T1000 (cell line): ENCODE data around the gene TMEM270.
"Not testable (repeated sequence)": the region's sequence is repeated elsewhere in the genome, so short reads cannot be mapped to it uniquely, and the experiment has no call there.

Source experiments
- DNase-seq: peaks from one replicate; lab custom pipeline; 2025; ENCODE audit warnings: mixed read lengths; lab: John Stamatoyannopoulos, UW

Gene TMEM270

DNA sequence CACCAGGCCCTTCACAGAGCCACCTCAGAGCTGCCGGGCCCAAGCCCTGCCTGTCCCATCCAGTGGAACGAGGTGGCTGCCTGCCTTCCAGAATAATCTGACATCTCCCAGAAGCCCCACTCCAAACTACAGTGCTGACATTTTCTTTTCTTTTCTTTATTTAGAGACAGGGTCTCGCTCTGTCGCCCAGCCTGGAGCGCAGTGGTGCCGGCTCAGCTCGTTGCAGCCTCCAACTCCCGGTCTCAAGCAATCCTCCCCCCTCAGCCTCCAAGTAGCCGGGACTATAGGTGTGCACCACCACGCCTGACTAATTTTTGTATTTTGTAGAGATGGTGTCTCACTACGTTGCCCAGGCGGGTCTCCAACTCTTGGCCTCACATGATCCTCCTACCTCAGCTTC, 346 bp downstream of the TMEM270 start:
- no peak for DNase-seq

DNA sequence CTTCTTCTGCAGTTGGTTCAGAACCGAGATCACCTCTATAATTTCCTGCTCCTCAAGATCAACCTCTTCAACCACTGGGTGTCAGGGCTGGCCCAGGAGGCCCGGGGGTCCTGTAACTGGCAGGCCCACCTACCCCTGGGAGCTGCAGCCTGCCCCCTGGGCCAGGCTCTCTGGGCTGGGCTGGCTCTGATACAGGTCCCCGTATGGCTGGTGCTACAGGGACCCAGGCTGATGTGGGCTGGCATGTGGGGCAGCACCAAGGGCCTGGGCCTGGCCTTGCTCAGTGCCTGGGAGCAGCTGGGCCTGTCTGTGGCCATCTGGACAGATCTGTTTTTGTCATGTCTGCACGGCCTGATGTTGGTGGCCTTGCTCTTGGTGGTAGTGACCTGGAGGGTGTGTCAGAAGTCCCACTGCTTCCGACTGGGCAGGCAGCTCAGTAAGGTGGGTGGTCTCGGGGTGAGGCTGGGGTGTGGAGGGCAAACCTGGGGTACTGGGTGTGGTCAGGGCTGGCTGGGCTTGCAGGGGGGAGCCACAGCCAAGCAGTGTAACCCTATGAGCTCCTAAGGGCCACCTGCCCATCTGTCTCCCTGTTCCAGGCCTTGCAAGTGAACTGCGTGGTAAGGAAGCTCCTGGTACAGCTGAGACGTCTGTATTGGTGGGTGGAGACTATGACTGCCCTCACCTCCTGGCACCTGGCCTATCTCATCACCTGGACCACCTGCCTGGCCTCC, 4.2 kb downstream of the TMEM270 start:
- no peak for DNase-seq

DNA sequence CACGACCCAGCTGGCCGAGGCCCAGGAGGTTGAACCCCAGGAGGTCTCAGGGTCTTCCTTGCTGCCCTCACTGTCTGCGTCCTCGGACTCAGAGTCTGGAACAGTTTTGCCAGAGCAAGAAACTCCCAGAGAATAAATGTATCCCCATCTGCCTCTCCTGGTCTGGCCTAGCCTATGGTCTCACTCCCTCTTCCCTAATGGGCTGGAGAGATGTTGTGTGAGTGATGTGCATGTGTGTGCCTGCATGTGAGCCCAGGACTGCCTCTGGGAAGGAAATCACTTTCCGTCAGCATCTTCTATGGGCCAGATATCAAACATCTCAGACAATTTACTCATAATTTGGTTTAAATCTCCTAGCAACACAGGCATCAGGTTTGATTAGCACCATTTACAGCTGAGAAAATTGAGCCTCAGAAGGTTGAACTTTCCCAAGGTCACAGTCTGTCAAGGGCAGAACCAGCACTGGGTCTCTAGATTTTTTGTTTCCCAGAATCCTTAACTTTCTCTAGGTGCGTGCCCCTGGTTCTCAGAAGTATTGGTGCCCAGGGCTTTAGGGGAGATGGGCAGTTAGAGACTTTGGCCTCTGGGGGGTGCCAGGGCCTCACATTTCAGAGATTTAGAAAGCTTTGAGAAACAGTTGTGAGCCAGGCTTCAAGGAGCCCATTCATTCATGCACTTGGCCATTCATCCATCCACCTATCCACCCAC, 4.9 kb downstream of the TMEM270 start:
- DNase-seq: no peak

DNA sequence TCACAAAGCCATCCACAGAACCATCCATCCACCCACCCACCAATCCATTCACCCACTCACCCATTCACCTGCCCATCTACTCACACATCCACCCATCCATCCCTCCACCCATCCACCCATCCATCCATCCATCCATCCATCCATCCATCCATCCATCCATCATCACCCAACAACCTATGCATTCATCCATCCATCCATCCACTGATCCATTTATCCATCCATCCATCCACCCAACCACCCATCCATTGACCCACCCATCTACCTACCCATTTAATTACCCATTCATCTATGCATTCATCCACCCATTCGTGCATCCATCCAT, 5.4 kb downstream of the TMEM270 start:
- no peak for DNase-seq

DNA sequence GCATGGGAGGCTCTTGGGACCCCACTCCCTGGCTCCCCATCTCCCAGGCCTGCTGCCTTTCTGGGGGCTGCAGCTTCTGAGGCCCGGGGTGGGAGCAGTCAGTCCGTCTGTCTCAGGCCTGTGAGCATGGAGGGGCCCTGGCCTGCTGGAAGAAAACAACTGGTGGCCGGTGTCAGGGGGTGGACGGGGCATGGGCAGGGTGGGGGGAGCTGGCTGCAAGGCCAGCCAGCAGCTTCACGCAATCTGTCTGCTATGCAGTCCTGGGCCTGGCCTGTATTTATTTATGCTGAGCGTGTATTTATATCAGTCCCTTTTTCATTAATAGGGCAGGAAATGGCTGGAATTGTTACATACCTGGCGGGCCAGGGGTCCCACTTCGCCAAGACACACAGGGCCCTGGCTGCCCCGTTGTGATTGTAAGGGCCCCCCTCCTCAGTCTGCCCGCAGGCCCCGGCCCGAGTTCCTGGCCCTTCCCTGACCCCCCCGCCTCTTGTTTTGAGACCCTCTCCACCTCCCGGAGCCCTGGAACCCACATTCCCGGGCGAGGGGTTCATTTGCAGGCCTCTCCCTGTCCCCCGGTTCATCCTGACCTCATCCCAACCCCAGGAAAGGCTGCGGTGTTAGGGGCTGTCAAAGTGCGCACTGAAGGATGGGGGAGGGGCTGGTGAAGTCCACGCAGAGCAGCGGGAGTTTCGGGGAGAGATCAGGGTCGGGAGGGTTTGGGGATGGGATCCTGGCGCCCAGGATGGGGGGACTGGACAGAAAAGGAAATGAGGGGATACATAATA, 8.2 kb downstream of the TMEM270 start:
- DNase-seq: no peak

DNA sequence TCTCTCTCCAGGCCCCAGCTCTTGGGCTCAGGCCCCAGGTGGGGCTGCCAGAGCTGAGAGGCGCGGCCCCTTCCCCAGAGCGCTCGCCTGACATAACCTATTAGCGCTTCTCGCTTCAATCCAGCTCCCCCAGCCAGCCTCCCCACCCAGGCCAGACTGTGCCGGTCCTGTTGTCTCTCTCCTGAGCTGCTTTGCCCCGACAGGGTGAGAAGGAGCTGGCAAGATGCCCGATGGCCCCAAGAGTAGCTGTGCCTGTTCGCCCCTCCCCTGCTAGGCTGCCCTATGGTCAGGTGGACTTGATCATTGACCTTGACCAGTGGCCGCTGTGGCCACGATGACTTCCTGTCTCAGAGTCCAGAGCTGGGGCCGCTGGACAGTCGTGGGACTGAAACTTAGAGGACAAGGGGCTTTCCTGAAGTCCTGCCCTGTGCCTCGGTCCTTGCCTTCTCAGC, 9.1 kb downstream of the TMEM270 start:
- DNase-seq: no peak

DNA sequence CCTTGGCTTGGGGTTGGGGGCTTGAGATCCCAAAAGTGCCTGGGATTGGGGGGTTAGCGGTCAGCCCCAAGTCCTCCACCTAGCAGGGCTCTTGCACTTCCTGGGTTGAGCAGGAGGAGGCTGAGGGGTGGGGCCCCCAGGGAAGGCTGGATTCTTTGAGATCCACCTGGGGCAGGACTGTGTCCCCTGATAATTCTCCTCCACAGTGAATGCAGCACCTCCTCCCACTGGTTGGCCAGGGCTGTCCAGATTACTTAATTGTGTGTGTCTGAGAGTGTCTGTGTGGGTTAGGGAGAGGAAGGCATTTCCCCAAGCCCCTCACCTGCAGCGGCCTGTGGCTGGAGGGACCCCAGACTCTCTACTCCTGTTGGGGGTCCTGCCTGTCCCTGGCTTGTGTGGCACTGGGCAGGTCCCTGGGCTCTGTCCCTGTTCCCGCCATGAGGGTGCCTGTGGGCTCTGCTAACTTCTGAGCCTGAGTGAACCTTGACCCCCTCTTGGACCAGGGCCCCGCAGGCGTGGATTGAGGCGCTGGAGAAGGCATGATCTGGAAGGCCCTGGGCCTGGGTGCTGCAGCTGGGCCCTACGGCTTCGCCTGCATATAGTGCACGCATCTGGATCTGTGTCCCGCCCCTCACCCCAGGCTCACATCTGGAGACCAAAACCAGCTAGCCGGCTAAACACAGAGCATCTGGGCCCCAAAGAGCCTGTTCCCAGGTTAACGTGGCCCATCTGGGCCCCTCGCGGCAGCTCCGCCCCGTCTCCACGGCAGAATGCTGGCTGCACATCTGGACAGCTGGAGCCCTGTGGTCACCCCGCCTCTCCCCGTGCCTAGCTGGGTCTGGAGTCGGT, 10.4 kb downstream of the TMEM270 start:
- no peak for DNase-seq

DNA sequence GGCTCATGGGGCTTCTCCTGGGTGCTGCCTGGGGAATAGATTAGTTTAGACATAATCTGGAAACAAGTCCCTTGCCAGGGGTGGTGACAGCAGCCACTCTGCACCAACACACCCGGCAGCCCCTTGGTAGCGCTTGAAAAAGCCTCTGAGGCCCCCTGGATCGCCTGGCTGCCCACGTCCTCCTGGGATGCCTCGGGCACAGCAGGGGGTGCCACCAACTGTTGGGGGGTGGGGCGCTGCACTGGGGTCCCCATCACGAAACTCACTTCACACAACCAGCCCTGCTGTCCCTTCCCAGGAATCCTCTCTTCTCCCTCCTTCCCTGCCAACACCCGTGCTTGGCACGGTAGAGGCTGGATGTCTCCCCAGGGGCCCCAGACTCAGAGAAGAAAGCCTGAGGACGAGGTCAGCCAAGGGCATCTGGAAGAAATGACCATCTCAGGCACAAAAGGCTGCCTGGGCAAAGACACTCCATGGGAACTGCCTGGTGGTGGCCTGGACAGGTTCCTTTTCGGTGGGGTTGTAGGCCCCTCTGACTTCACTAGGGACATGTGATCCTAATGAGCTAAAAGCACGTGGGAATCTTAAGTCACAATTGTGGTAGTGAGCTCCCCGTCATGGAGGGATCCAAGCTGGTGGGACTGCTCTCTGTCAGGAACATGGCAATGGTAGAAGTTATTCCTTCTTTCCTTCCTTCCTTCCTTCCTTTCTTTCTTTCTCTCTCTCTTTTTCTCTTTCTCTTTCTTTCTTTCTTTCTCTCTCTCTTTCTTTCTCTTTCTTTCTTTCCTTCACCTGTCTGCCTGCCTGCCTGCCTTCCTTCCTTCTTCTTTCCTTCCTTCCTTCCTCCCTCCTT, 11.3 kb downstream of the TMEM270 start:
- no peak for DNase-seq

DNA sequence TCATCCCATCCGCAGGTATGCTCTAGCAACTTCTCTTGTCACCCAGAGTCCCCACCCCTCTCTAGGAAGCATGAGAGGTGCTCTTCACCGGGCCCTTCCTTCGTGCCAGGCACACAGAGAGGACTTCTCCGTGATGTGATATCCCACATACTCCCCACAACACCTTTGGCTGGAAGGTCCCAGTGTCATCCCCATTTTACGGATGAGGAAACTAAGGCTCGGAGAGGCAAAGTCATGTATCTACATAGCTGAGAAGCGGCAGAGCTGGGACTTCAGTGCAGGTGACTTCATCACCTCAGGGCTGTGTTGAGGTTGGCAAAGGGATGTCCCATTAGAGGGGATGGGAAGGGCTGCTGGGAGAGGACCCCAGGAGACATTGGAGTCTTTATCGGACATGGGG, 15.4 kb downstream of the TMEM270 start:
- no peak for DNase-seq

DNA sequence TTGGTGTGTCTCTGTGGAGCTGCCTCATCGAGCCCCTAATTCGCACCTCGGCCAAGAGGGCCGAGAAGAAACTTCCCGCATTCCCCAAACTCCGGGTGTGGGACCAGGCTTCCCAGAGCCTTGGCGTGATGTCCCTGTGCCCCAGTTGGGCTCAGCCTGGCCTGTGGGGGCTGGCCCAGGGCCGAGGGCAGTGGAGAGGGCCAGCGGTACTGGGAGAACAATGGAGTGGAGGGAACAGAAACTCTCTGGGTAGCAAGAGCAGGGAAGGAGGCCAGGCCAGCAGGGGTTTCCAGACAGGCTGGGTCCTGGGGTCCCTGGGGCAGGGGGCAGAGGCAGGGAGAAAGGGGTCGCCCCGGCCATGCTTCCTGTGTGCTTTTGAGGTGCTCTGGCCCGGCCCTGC, 16.0 kb downstream of the TMEM270 start:
- no peak for DNase-seq

DNA sequence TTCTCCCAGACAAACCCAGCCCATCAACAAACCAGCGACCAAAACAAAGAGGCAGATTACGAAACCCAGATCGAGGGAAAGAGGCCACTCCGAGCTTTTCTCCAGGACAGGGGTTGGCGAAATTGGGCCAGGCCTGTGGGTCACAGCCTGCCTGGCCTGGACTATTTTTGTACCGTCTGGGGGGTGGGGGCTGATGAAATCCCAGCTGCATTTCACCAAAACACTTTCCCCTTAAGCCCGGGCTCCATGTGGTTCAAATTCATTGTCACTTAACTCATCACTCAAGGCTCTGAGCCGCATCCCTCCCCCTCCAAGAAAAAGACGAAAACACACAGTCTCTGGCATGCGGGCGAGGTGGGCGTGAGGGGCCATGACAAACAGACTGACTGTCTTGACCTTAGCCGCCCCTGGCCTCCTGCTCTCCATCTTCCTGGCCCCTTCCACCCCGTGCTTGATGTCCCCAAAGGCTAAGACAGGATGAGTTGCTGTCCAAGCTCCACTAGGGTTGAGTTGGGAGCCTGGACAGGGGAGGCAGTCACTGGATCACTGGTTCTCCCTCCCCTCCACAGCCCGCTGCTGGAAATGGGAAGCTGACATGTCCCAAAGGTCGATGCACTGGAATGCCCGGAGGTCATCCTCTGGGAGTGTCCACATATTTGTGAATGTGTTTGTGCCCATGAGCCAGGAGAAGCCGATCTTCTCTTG, 19.2 kb downstream of the TMEM270 start:
- DNase-seq: no peak

DNA sequence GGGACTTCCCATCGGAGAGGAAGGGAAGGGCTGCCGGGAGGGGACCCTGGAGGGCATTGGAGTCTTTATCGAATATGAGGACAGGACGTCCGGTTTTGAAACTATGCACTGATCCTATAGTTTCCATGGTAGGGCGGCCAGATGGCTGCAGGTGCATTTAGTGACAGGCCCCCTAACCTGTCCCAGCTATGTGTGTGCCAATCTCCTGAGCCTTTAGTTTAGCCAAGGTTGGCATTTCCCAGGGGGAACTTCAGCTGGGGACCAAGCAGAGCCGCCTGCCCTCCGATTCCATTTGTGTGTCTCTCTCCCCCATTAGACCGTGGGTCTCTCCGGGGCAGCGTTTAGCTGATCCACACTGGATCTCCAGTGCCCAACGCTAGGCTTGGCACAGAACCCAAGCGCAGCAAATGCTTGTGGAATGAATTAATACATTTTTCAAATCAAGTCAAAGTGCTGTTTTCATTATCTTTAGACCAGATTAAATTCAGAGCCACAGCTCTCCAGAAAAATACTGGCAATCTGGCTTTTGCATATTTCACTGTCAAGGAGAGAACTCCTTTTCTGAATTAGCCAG, 19.9 kb downstream of the TMEM270 start:
- no peak for DNase-seq

DNA sequence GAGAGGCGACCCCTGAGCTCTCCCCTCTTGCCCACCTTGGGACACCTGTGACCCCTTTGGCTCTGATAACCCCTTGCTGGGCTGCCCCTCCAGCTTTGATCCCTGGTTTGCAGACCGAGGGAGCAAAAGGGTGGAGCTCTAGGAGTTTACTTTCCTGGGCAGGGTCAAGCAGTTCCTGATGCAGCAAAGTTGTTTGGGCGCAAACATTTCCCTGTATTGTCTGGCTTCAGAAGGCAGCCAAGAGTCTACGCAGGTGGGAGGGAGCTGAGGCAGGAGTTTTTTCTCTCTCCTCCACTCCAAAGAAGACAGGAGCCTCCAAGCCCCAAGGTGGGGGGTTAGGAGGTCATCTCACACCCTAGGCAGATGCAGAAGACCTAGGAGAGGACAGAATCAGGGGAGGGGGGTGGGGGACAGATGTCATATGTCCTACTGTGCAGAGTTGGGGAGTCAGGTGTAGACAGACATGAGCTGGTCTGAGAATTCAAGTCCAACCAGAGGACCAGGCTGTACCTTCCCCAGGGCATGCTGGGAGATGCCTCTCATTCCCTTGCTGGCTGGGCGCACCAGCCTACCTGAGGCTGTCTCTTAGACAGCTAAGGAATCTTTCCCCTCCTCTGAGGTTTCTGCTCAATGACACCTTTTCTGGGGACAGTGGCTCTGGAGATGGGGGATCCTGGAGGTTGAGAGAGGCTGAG, 20.5 kb downstream of the TMEM270 start:
- DNase-seq: no peak

DNA sequence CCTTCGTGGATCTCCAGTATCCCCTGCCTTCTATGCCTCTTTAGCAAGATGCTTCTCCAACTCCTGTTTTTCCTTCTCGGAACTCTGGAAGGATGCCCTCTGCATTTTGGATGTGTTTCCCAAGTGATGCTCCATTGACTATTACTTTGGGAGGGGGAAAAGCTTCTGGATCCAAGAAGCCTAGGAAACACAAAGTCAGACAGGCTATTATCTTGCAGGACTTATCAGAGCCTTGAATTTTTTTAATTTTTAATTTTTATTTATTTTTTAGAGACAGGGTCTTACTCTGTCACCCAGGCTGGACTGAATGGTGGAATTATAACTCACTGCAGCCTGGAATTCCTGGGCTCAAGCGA, 21.1 kb downstream of the TMEM270 start:
- no peak for DNase-seq

DNA sequence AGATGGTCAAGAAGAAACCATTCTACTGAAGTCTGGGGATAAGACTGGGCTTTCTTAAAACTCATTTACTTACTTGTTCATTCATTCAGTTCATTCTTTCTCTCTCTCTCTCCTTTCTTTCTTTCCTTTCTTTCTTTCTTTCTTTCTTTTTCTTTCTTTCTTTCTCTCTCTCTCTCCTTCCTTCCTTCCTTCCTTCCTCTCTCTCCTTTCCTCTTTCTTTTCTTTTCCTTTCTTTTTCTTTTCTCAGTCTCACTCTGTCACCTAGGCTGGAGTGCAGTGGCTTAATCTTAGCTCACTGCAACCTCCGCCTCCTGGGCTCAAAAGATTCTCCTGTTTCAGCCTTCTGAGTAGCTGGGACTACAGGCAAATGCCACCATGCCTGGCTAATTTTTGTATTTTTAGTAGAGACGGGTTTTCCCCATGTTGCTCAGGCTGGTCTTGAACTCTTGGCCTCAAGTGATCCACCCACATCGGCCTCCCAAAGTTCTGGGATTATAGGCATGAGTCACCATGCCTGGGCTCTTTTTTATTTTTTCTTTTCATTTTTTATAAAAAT, 24.0 kb downstream of the TMEM270 start:
- not testable (repeated sequence) for DNase-seq

DNA sequence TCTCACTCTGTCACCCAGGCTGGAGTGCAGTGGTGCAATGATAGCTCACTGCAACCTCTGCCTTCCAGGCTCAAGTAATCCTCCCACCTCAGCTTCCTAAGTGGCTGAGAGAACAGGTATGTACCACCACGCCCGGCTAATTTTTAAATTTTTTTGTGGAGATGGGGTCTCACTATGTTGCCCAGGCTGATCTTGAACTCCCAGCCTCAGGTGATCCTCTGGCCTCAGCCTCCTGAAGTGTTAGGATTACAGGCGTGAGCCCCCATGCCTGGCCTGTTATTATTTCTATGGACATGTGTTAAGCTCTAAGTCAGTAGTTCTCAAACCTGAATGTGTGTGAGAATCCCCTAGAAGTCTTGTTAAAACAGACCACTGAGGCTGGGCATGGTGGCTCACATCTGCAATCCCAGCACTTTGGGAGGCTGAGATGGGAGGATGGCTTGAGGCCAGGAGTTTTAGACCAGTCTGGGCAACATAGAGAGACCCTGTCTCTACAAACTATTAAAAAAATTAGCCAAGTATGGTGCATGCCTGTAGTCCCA, 24.5 kb downstream of the TMEM270 start:
- no peak for DNase-seq

DNA sequence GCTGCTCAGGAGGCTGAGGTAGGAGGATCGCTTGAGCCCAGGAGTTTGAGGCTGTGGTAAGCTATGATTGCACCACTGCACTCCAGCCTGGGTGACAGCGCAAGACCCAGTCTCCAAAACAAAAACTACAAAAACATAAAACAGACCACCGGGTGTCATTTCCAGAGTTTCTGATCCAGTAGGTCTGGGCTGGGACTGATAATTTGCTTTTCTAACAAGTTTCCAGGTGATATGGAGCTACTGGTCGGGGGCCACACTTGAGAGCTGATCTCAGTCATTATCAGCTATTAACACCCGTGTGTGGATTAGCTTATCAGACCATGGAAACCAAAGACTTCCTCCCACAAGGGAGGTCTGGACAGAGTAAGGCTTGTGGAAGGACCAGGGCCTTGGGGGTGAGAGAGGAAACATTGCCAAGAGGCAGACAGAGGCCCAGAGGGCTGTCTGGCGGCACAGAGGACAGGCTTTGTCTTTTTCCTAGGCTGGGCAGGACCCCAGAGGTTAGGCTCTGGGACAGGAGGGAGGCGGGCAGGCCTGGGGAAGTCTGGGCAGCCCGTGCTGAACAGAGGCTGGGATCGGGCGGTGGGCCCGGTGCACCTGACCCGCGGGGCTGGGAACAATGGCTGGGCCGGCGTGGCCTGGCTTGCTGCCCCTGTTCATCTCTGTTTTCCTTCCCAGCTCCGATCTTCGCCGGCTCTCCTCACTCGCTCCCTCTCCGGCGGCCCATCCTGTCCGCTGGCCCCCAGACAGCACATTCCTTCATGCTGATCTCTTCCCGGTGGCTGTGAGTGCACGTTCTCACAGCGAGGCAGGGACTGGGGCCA, 25.2 kb downstream of the TMEM270 start:
- DNase-seq: no peak

DNA sequence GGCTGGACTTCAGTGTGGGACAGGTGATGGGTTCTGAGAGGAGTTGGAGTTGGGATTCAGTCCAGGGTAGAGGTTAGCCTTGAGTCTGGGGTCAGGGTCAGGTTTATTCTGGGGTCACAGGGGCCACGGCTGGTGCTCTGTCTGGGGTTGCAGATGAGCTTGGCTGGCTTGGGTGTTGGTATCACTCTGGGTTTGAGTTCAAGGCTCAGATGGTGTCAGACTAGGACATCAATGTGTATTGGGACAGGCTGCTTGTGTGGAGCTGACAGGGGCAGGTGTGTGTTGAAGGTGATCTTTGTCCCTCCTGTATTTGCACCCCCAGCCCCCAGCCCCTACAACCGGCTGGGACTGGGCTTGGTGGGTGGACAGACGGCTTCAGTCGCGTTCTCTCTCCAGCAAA, 26.8 kb downstream of the TMEM270 start:
- DNase-seq: no peak
